ENCODE measurements around the gene KAT6B. TPM values are rescaled to one million over a fixed set of nuclear protein-coding genes. Genes with fewer than 3 reads are reported as not detected.
"Not testable (repeated sequence)": the region's sequence is repeated elsewhere in the genome, so short reads cannot be mapped to it uniquely, and the experiment has no call there.

The KAT6B gene
- total and polyA plus RNA-seq, 5 donors: 11.3 to 53.0 (median 46.0) TPM

- no peak overlapping the region for H3K4me3 ChIP-seq (ENCODE audit: low read length)
Observed at GRCh38 chr10:74875068-74875467, 48.7 kb downstream of the KAT6B start.

GRCh38 chr10:74875966-74876365 lies 49.6 kb downstream of the KAT6B start:
- Histone ChIP-seq H3K27me3 (ENCODE audit: control insufficient read depth, insufficient read depth) (no peaks in the 10 kb centered on the region), H3K9me3 (ENCODE audit: control insufficient read depth, low read length) (no peaks in the 10 kb centered on the region), H3K27ac (ENCODE audit: low read length) (no peak overlapping the region), H3K4me1 (ENCODE audit: control insufficient read depth, insufficient read depth, low read length) (peaks cover 2% of the 10 kb centered on the region), H3K4me3 (ENCODE audit: low read length) (no peak overlapping the region)
- no peak for DNase-seq
- 59% methylated on average over 1 of the region's 1 CpG for WGBS
- intact Hi-C loops (cut with DNase I): no loop called here
- no peak for ATAC-seq

More at GRCh38 chr10:74875068-74875467, 48.7 kb downstream of the KAT6B start:
- DNase-seq (no peak), ATAC-seq (no peak)
- Histone ChIP-seq H3K9me3 (ENCODE audit: control insufficient read depth, low read length) (no peaks in the 10 kb centered on the region), H3K27ac (ENCODE audit: low read length) (no peak overlapping the region), H3K4me1 (ENCODE audit: control insufficient read depth, insufficient read depth, low read length) (peaks cover 2% of the 10 kb centered on the region), H3K27me3 (ENCODE audit: control insufficient read depth, insufficient read depth) (no peaks in the 10 kb centered on the region)
- intact Hi-C loops (cut with DNase I): no loop called here

- ATAC-seq: not testable (repeated sequence)
Observed at GRCh38 chr10:74877054-74877453, 50.7 kb downstream of the KAT6B start.

GRCh38 chr10:74877898-74878297 lies 51.5 kb downstream of the KAT6B start:
- DNase-seq: no peak
- no peak for ATAC-seq
- no peaks in the 10 kb centered on the region for H3K9me3 ChIP-seq (ENCODE audit: control insufficient read depth, low read length)
- intact Hi-C loops (cut with DNase I): no loop called here
- H3K27me3 ChIP-seq (ENCODE audit: control insufficient read depth, insufficient read depth): no peaks in the 10 kb centered on the region
- H3K4me1 ChIP-seq (ENCODE audit: control insufficient read depth, insufficient read depth, low read length): no peaks in the 10 kb centered on the region
- H3K27ac ChIP-seq (ENCODE audit: low read length): no peak overlapping the region
- H3K4me3 ChIP-seq (ENCODE audit: low read length): no peak overlapping the region

More at GRCh38 chr10:74877054-74877453, 50.7 kb downstream of the KAT6B start:
- H3K27me3 ChIP-seq (ENCODE audit: control insufficient read depth, insufficient read depth); DNase-seq; H3K4me1 ChIP-seq (ENCODE audit: control insufficient read depth, insufficient read depth, low read length); intact Hi-C loops (cut with DNase I); H3K9me3 ChIP-seq (ENCODE audit: control insufficient read depth, low read length); H3K4me3 ChIP-seq (ENCODE audit: low read length); H3K27ac ChIP-seq (ENCODE audit: low read length): not testable (repeated sequence)
- WGBS: 91% methylated on average over 5 of the region's 5 CpGs

GRCh38 chr10:74880041-74880440 lies 53.6 kb downstream of the KAT6B start:
- no peak for DNase-seq
- ATAC-seq: no peak
- no peaks in the 10 kb centered on the region for H3K27me3 ChIP-seq (ENCODE audit: control insufficient read depth, insufficient read depth)

GRCh38 chr10:74881253-74881884 lies 55.0 kb downstream of the KAT6B start:
- 93% methylated on average over 7 of the region's 7 CpGs for WGBS
- Histone ChIP-seq H3K9me3 (ENCODE audit: control insufficient read depth, low read length) (no peaks in the 10 kb centered on the region), H3K4me3 (ENCODE audit: low read length) (no peak overlapping the region), H3K27ac (ENCODE audit: low read length) (no peak overlapping the region), H3K4me1 (ENCODE audit: control insufficient read depth, insufficient read depth, low read length) (no peaks in the 10 kb centered on the region), H3K27me3 (ENCODE audit: control insufficient read depth, insufficient read depth) (no peaks in the 10 kb centered on the region)
- ATAC-seq (no peak), DNase-seq (no peak)
- intact Hi-C loops (cut with DNase I): no loop called here

More at GRCh38 chr10:74880041-74880440, 53.6 kb downstream of the KAT6B start:
- WGBS: 99% methylated on average over 3 of the region's 3 CpGs
- no peak overlapping the region for H3K4me3 ChIP-seq (ENCODE audit: low read length)
- intact Hi-C loops (cut with DNase I): no loop called here
- H3K4me1 ChIP-seq (ENCODE audit: control insufficient read depth, insufficient read depth, low read length): no peaks in the 10 kb centered on the region
- no peak overlapping the region for H3K27ac ChIP-seq (ENCODE audit: low read length)
- no peaks in the 10 kb centered on the region for H3K9me3 ChIP-seq (ENCODE audit: control insufficient read depth, low read length)

GRCh38 chr10:74882427-74882826 lies 56.0 kb downstream of the KAT6B start:
- Histone ChIP-seq H3K27me3 (ENCODE audit: control insufficient read depth, insufficient read depth) (no peaks in the 10 kb centered on the region), H3K9me3 (ENCODE audit: control insufficient read depth, low read length) (no peaks in the 10 kb centered on the region), H3K4me3 (ENCODE audit: low read length) (no peak overlapping the region), H3K27ac (ENCODE audit: low read length) (no peak overlapping the region), H3K4me1 (ENCODE audit: control insufficient read depth, insufficient read depth, low read length) (no peaks in the 10 kb centered on the region)
- WGBS: 49% methylated on average over 1 of the region's 1 CpG
- ATAC-seq (no peak), DNase-seq (no peak)
- intact Hi-C loops (cut with DNase I): no loop called here

- DNase-seq: no peak
- Histone ChIP-seq H3K9me3 (ENCODE audit: control insufficient read depth, low read length) (no peaks in the 10 kb centered on the region), H3K4me1 (ENCODE audit: control insufficient read depth, insufficient read depth, low read length) (no peaks in the 10 kb centered on the region), H3K4me3 (ENCODE audit: low read length) (no peak overlapping the region), H3K27me3 (ENCODE audit: control insufficient read depth, insufficient read depth) (no peaks in the 10 kb centered on the region), H3K27ac (ENCODE audit: low read length) (no peak overlapping the region)
- intact Hi-C loops (cut with DNase I): no loop called here
- WGBS: 61% methylated on average over 3 of the region's 3 CpGs
- ATAC-seq: no peak
Observed at GRCh38 chr10:74882831-74883230, 56.4 kb downstream of the KAT6B start.

GRCh38 chr10:74883428-74883827 lies 57.0 kb downstream of the KAT6B start:
- Histone ChIP-seq H3K4me1 (ENCODE audit: control insufficient read depth, insufficient read depth, low read length) (no peaks in the 10 kb centered on the region), H3K4me3 (ENCODE audit: low read length) (no peak overlapping the region), H3K9me3 (ENCODE audit: control insufficient read depth, low read length) (no peaks in the 10 kb centered on the region), H3K27me3 (ENCODE audit: control insufficient read depth, insufficient read depth) (no peaks in the 10 kb centered on the region), H3K27ac (ENCODE audit: low read length) (no peak overlapping the region)
- 66% methylated on average over 1 of the region's 1 CpG for WGBS
- DNase-seq (no peak), ATAC-seq (no peak)
- intact Hi-C loops (cut with DNase I): no loop called here

GRCh38 chr10:74887614-74888284 lies 61.3 kb downstream of the KAT6B start:
- ATAC-seq (no peak), DNase-seq (peak in 1 of 3 donors; percentile 51)
- Histone ChIP-seq H3K27me3 (ENCODE audit: control insufficient read depth, insufficient read depth) (no peaks in the 10 kb centered on the region), H3K4me3 (ENCODE audit: low read length) (no peak overlapping the region), H3K27ac (ENCODE audit: low read length) (no peak overlapping the region), H3K9me3 (ENCODE audit: control insufficient read depth, low read length) (no peaks in the 10 kb centered on the region), H3K4me1 (ENCODE audit: control insufficient read depth, insufficient read depth, low read length) (no peaks in the 10 kb centered on the region)
- 86% methylated on average over 2 of the region's 2 CpGs for WGBS
- intact Hi-C loops (cut with DNase I): no loop called here

- DNase-seq: no peak
- Histone ChIP-seq H3K4me3 (ENCODE audit: low read length) (no peak overlapping the region), H3K4me1 (ENCODE audit: control insufficient read depth, insufficient read depth, low read length) (no peaks in the 10 kb centered on the region), H3K27ac (ENCODE audit: low read length) (peak overlapping the region; percentile 17), H3K9me3 (ENCODE audit: control insufficient read depth, low read length) (no peaks in the 10 kb centered on the region), H3K27me3 (ENCODE audit: control insufficient read depth, insufficient read depth) (no peaks in the 10 kb centered on the region)
- WGBS: 81% methylated on average over 6 of the region's 6 CpGs
- ATAC-seq: peak; percentile 22 to 30
- intact Hi-C loops (cut with DNase I): no loop called here
Observed at GRCh38 chr10:74888962-74889661, 62.7 kb downstream of the KAT6B start.

Measured in right cardiac atrium (tissue), 5 donors.